ENCODE data around the gene MARF1. TPM values are rescaled to one million over a fixed set of nuclear protein-coding genes. Genes with fewer than 3 reads are reported as not detected.
"Not testable (repeated sequence)": the region's sequence is repeated elsewhere in the genome, so short reads cannot be mapped to it uniquely, and the experiment has no call there.

The MARF1 gene
- total RNA-seq, 2 experiments from 2014 or later: 111 to 114 TPM

- POLR2A ChIA-PET: no interaction called here
- DNase-seq: no peak
- Mint-ChIP-seq H3K9me3 (peaks cover 4% of the 10 kb centered on the region), H3K36me3 (peaks cover 2% of the 10 kb centered on the region), H3K27me3 (no peaks in the 10 kb centered on the region), H3K27ac (no peak overlapping the region), H3K4me1 (no peaks in the 10 kb centered on the region), H3K4me3 (no peak overlapping the region)
- no peak for ATAC-seq (ENCODE audit: low read depth)
Observed at GRCh38 chr16:15559176-15559575, 83.8 kb downstream of the MARF1 start.

- Mint-ChIP-seq H3K9me3 (no peaks in the 10 kb centered on the region), H3K4me1 (no peaks in the 10 kb centered on the region), H3K27me3 (no peaks in the 10 kb centered on the region), H3K27ac (no peak overlapping the region), H3K4me3 (no peak overlapping the region), H3K36me3 (no peaks in the 10 kb centered on the region)
- POLR2A ChIA-PET: no interaction called here
- no peak for DNase-seq
- no peak for ATAC-seq (ENCODE audit: low read depth)
Observed at GRCh38 chr16:15557258-15557657, 85.7 kb downstream of the MARF1 start.

GRCh38 chr16:15556130-15556529 is 86.8 kb downstream of the MARF1 start:
- Mint-ChIP-seq H3K36me3 (no peaks in the 10 kb centered on the region), H3K27ac (no peak overlapping the region)

GRCh38 chr16:15553313-15554088 is 89.5 kb downstream of the MARF1 start:
- H3K4me1 Mint-ChIP-seq: no peaks in the 10 kb centered on the region
- H3K4me3 Mint-ChIP-seq: no peak overlapping the region
- no peaks in the 10 kb centered on the region for H3K27me3 Mint-ChIP-seq
- H3K9me3 Mint-ChIP-seq: no peaks in the 10 kb centered on the region
- no peaks in the 10 kb centered on the region for H3K36me3 Mint-ChIP-seq
- no peak for ATAC-seq (ENCODE audit: low read depth)
- H3K27ac Mint-ChIP-seq: no peak overlapping the region
- POLR2A ChIA-PET: no interaction called here
- DNase-seq: no peak

More at GRCh38 chr16:15556130-15556529, 86.8 kb downstream of the MARF1 start:
- POLR2A ChIA-PET: no interaction called here
- no peaks in the 10 kb centered on the region for H3K9me3 Mint-ChIP-seq
- no peaks in the 10 kb centered on the region for H3K4me1 Mint-ChIP-seq
- DNase-seq (no peak), ATAC-seq (ENCODE audit: low read depth) (no peak)
- no peaks in the 10 kb centered on the region for H3K27me3 Mint-ChIP-seq
- no peak overlapping the region for H3K4me3 Mint-ChIP-seq

GRCh38 chr16:15552507-15552906 is 90.4 kb downstream of the MARF1 start:
- Mint-ChIP-seq H3K4me3 (no peak overlapping the region), H3K4me1 (no peaks in the 10 kb centered on the region), H3K9me3 (no peaks in the 10 kb centered on the region), H3K27ac (no peak overlapping the region), H3K27me3 (no peaks in the 10 kb centered on the region), H3K36me3 (no peaks in the 10 kb centered on the region)
- ATAC-seq (ENCODE audit: low read depth) (no peak), DNase-seq (no peak)
- POLR2A ChIA-PET: no interaction called here

GRCh38 chr16:15548482-15548891 is 94.5 kb downstream of the MARF1 start:
- Mint-ChIP-seq H3K27me3 (no peaks in the 10 kb centered on the region), H3K36me3 (no peaks in the 10 kb centered on the region), H3K4me3 (no peak overlapping the region), H3K9me3 (no peaks in the 10 kb centered on the region), H3K4me1 (no peaks in the 10 kb centered on the region), H3K27ac (no peak overlapping the region)
- DNase-seq (no peak), ATAC-seq (ENCODE audit: low read depth) (no peak)
- POLR2A ChIA-PET: no interaction called here

GRCh38 chr16:15547768-15548096 is 95.2 kb downstream of the MARF1 start:
- H3K36me3 Mint-ChIP-seq: no peaks in the 10 kb centered on the region
- H3K27ac Mint-ChIP-seq: no peak overlapping the region
- no peak overlapping the region for H3K4me3 Mint-ChIP-seq
- no peaks in the 10 kb centered on the region for H3K9me3 Mint-ChIP-seq
- DNase-seq: no peak
- H3K4me1 Mint-ChIP-seq: no peaks in the 10 kb centered on the region
- no peak for ATAC-seq (ENCODE audit: low read depth)
- no peaks in the 10 kb centered on the region for H3K27me3 Mint-ChIP-seq
- POLR2A ChIA-PET: no interaction called here

- not testable (repeated sequence) for H3K36me3 Mint-ChIP-seq
Observed at GRCh38 chr16:15547072-15547767, 95.7 kb downstream of the MARF1 start.

GRCh38 chr16:15545544-15545943 is 97.4 kb downstream of the MARF1 start:
- POLR2A ChIA-PET: no interaction called here
- no peaks in the 10 kb centered on the region for H3K4me1 Mint-ChIP-seq
- H3K9me3 Mint-ChIP-seq: no peaks in the 10 kb centered on the region
- no peak overlapping the region for H3K27ac Mint-ChIP-seq
- H3K36me3 Mint-ChIP-seq: no peaks in the 10 kb centered on the region
- DNase-seq (no peak), ATAC-seq (ENCODE audit: low read depth) (no peak)
- H3K4me3 Mint-ChIP-seq: no peak overlapping the region
- H3K27me3 Mint-ChIP-seq: no peaks in the 10 kb centered on the region

More at GRCh38 chr16:15547072-15547767, 95.7 kb downstream of the MARF1 start:
- H3K4me3 Mint-ChIP-seq; H3K27ac Mint-ChIP-seq; POLR2A ChIA-PET; DNase-seq; H3K9me3 Mint-ChIP-seq; ATAC-seq (ENCODE audit: low read depth); H3K27me3 Mint-ChIP-seq; H3K4me1 Mint-ChIP-seq: not testable (repeated sequence)

- POLR2A ChIA-PET: no interaction called here
- H3K4me1 Mint-ChIP-seq: no peaks in the 10 kb centered on the region
- ATAC-seq (ENCODE audit: low read depth) (no peak), DNase-seq (no peak)
- H3K36me3 Mint-ChIP-seq: no peaks in the 10 kb centered on the region
- H3K4me3 Mint-ChIP-seq: no peak overlapping the region
- H3K27ac Mint-ChIP-seq: no peak overlapping the region
- H3K27me3 Mint-ChIP-seq: no peaks in the 10 kb centered on the region
- no peaks in the 10 kb centered on the region for H3K9me3 Mint-ChIP-seq
Observed at GRCh38 chr16:15544405-15544804, 98.5 kb downstream of the MARF1 start.

Other genes starting within 250 kb of the MARF1 start
- not detected for gene MPV17L, start 247.4 kb downstream of the MARF1 start, total RNA-seq
- gene BMERB1, start 208.6 kb downstream of the MARF1 start, total RNA-seq: 1 to 10 TPM; 3.7 to 4.1 TPM
- 100 to 1,000 TPM; 139 to 141 TPM for gene NDE1, start 7.1 kb upstream of the MARF1 start, total RNA-seq
- gene MYH11, start 213.9 kb upstream of the MARF1 start, total RNA-seq: not detected
- 10 to 100 TPM; 36.6 to 47.3 TPM for gene CEP20, start 245.4 kb upstream of the MARF1 start, total RNA-seq